GM21381 (cell line): Measurements from ENCODE around the gene FAN1.

ENCODE experiments used
- ATAC-seq: cut with Tn5 transposase; IDR thresholded peaks from one replicate; pipeline ENCODE4 v1.9.1; 2021; ENCODE audit warnings: mild to moderate bottlenecking, moderate library complexity; ENCODE audit not compliant: unreplicated experiment

Gene FAN1

GRCh38 chr15:30919877-30920550 is 16.3 kb downstream of the FAN1 start:
- no peak for ATAC-seq

GRCh38 chr15:30921106-30921505 is 17.4 kb downstream of the FAN1 start:
- ATAC-seq, result no peak

- ATAC-seq, result no peak
Observed at GRCh38 chr15:30921781-30922479, 18.2 kb downstream of the FAN1 start.

GRCh38 chr15:30922480-30923311 is 19.0 kb downstream of the FAN1 start:
- no peak for ATAC-seq

GRCh38 chr15:30923429-30923828 is 19.7 kb downstream of the FAN1 start:
- no peak for ATAC-seq

- ATAC-seq, result no peak
Observed at GRCh38 chr15:30924353-30924752, 20.6 kb downstream of the FAN1 start.

GRCh38 chr15:30925686-30926085 is 22.0 kb downstream of the FAN1 start:
- no peak for ATAC-seq

GRCh38 chr15:30926161-30926560 is 22.4 kb downstream of the FAN1 start:
- ATAC-seq, result no peak

GRCh38 chr15:30927148-30927761 is 23.5 kb downstream of the FAN1 start:
- no peak for ATAC-seq

GRCh38 chr15:30928076-30928475 is 24.4 kb downstream of the FAN1 start:
- ATAC-seq, result no peak

- ATAC-seq, result no peak
Observed at GRCh38 chr15:30929064-30929669, 25.5 kb downstream of the FAN1 start.

- ATAC-seq, result no peak
Observed at GRCh38 chr15:30929982-30930381, 26.3 kb downstream of the FAN1 start.

- no peak for ATAC-seq
Observed at GRCh38 chr15:30930422-30930821, 26.7 kb downstream of the FAN1 start.

- no peak for ATAC-seq
Observed at GRCh38 chr15:30933293-30933692, 29.6 kb downstream of the FAN1 start.

GRCh38 chr15:30939161-30939560 is 35.4 kb downstream of the FAN1 start:
- no peak for ATAC-seq

GRCh38 chr15:30940359-30940758 is 36.6 kb downstream of the FAN1 start:
- ATAC-seq, result no peak

- ATAC-seq, result no peak
Observed at GRCh38 chr15:30941520-30941919, 37.8 kb downstream of the FAN1 start.

GRCh38 chr15:30943654-30944335 is 40.1 kb downstream of the FAN1 start:
- ATAC-seq, result no peak

- ATAC-seq, result no peak
Observed at GRCh38 chr15:30953183-30953582, 49.5 kb downstream of the FAN1 start.

- ATAC-seq, result no peak
Observed at GRCh38 chr15:30953731-30954378, 50.1 kb downstream of the FAN1 start.
